Smooth muscle cell (in vitro differentiated cells): ENCODE data around the gene STK26. TPM values are rescaled to one million over a fixed set of nuclear protein-coding genes. Genes with fewer than 3 reads are reported as not detected.
"Not testable (repeated sequence)": the region's sequence is repeated elsewhere in the genome, so short reads cannot be mapped to it uniquely, and the experiment has no call there.

Experiments used
- DNase-seq: peaks from one replicate; lab custom pipeline; 2025; ENCODE audit not compliant: unreplicated experiment; lab: John Stamatoyannopoulos, UW
- H2AFZ ChIP-seq: fragments of 200-600 bp; sonication (generic); 2 replicates; pipeline ENCODE4 v1.6.0; 2016; ENCODE audit warnings: antibody characterized with exemption, low read depth, mild to moderate bottlenecking
- H3F3A ChIP-seq: fragments of 200-600 bp; sonication (generic); 2 replicates; pipeline ENCODE4 v1.6.0; 2017; ENCODE audit warnings: antibody characterized with exemption, low read depth
- H3K27ac ChIP-seq: fragments of 200-600 bp; sonication (generic); 2 replicates; pipeline ENCODE4 v1.5.1; 2016; ENCODE audit warnings: low read depth, mild to moderate bottlenecking
- H3K27me3 ChIP-seq: fragments of 200-600 bp; sonication (generic); 2 replicates; pipeline ENCODE4 v1.6.1; 2016; ENCODE audit warnings: low read depth, mild to moderate bottlenecking
- H3K36me3 ChIP-seq: fragments of 200-600 bp; sonication (generic); 2 replicates; pipeline ENCODE4 v1.5.1; 2016; ENCODE audit warnings: low read depth
- H3K4me1 ChIP-seq: fragments of 200-600 bp; sonication (generic); 2 replicates; pipeline ENCODE4 v1.5.1; 2016; ENCODE audit warnings: low read depth
- H3K4me2 ChIP-seq: fragments of 200-600 bp; sonication (generic); 2 replicates; pipeline ENCODE4 v1.6.0; 2016; ENCODE audit warnings: mild to moderate bottlenecking
- H3K4me3 ChIP-seq: fragments of 200-600 bp; sonication (generic); 2 replicates; pipeline ENCODE4 v1.5.1; 2016; ENCODE audit warnings: mild to moderate bottlenecking
- H3K79me2 ChIP-seq: fragments of 200-600 bp; sonication (generic); 2 replicates; pipeline ENCODE4 v1.6.0; 2016; ENCODE audit warnings: low read depth, mild to moderate bottlenecking
- H3K9ac ChIP-seq: fragments of 200-600 bp; sonication (generic); 2 replicates; pipeline ENCODE4 v1.6.0; 2016; ENCODE audit warnings: low read depth
- H3K9me3 ChIP-seq: fragments of 200-600 bp; sonication (generic); replicated peaks from 2 replicates; pipeline ENCODE4 v1.5.1; 2016; ENCODE audit warnings: low read depth
- H4K20me1 ChIP-seq: fragments of 200-600 bp; sonication (generic); 2 replicates; pipeline ENCODE4 v1.6.0; 2016; ENCODE audit warnings: low read depth
- WGBS: methylation state at CpG from one replicate; pipeline ENCODE4 v1.1.7; 2016; ENCODE audit warnings: low lambda C conversion rate; 5-methylcytosine and 5-hydroxymethylcytosine counted together
- polyA plus RNA-seq: library from polyadenylated mRNA; unstranded; fragments of >200 nt; fragmentation: Nextera tagmentation; extraction: Ambion mirVana; gene quantifications from 2 replicates; pipeline ENCODE4 v1.2.1, GENCODE V29; 2016
- total RNA-seq: library from RNA; depleted of rRNA; stranded (reverse); fragments of >200 nt; gene quantifications from 2 replicates; pipeline ENCODE4 v1.2.3, GENCODE V29; 2014
- TF ChIP-seq, protein P1 (sequence below): fragments of 200-600 bp; sonication (generic); IDR thresholded peaks from 2 replicates; pipeline ENCODE4 v1.5.1; 2017; ENCODE audit warnings: borderline replicate concordance, mild to moderate bottlenecking, antibody characterized with exemption; ENCODE audit not compliant: insufficient read depth, poor library complexity, severe bottlenecking

The STK26 gene
- total and polyA plus RNA-seq, 2 experiments from 2014 or later, result 13.2 to 50.9 TPM

- Histone ChIP-seq H3K9ac (no peak overlapping the region), H3K27ac (no peak overlapping the region), H3K4me2 (no peak overlapping the region), H2AFZ (no peak overlapping the region), H3K9me3 (no peaks in the 10 kb centered on the region), H3K4me1 (no peaks in the 10 kb centered on the region), H3K79me2 (no peaks in the 10 kb centered on the region), H3K36me3 (no peaks in the 10 kb centered on the region), H4K20me1 (no peaks in the 10 kb centered on the region), H3F3A (no peaks in the 10 kb centered on the region), H3K27me3 (no peaks in the 10 kb centered on the region), H3K4me3 (no peak overlapping the region)
- DNase-seq, result peak; percentile 1
- 56% methylated on average over 7 of the region's 7 CpGs for WGBS
- TF ChIP-seq, protein P1, sequence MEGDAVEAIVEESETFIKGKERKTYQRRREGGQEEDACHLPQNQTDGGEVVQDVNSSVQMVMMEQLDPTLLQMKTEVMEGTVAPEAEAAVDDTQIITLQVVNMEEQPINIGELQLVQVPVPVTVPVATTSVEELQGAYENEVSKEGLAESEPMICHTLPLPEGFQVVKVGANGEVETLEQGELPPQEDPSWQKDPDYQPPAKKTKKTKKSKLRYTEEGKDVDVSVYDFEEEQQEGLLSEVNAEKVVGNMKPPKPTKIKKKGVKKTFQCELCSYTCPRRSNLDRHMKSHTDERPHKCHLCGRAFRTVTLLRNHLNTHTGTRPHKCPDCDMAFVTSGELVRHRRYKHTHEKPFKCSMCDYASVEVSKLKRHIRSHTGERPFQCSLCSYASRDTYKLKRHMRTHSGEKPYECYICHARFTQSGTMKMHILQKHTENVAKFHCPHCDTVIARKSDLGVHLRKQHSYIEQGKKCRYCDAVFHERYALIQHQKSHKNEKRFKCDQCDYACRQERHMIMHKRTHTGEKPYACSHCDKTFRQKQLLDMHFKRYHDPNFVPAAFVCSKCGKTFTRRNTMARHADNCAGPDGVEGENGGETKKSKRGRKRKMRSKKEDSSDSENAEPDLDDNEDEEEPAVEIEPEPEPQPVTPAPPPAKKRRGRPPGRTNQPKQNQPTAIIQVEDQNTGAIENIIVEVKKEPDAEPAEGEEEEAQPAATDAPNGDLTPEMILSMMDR, result peak; percentile 60
Measured at GRCh38 chrX:132092439-132093065, 69.5 kb downstream of the STK26 start.

DNA sequence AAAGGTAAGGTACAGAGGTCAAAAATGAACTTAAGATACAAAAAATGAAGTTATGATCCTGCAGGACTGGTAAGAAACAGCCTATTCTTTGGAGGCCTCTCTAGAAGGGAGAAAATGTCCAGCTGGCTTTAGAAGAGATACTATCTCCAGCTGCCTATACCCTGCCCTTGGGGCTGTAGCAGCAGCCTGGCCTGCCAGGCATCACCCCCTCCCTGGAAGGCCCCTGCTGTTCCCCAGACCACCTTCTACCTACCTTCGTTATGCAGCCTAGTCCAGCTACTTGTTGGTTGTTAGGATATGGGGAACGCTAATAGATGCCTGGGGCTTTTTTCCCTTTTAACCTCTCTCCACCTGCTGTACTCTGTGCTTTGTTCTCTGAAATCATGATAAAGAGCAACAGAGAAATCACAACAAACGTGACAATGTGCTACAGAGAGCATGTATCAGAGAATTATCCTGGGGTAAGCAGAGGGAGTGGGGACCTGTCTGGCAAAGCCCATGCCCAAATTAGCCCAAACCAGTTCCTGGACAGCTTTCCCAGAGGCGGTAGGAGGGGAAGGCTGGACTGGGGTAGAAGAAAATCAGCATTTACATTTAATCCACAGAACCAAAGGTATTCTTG lies 70.2 kb downstream of the STK26 start:
- no peaks in the 10 kb centered on the region for H3F3A ChIP-seq
- no peak overlapping the region for H3K4me2 ChIP-seq
- no peaks in the 10 kb centered on the region for H3K36me3 ChIP-seq
- no peak overlapping the region for H3K27ac ChIP-seq
- H4K20me1 ChIP-seq, result no peaks in the 10 kb centered on the region
- 52% methylated on average over 4 of the region's 4 CpGs for WGBS
- H3K27me3 ChIP-seq, result no peaks in the 10 kb centered on the region
- H3K4me1 ChIP-seq, result no peaks in the 10 kb centered on the region
- H3K9me3 ChIP-seq, result no peaks in the 10 kb centered on the region
- TF ChIP-seq, protein P1, result no peak
- H3K79me2 ChIP-seq, result no peaks in the 10 kb centered on the region
- H3K9ac ChIP-seq, result no peak overlapping the region
- DNase-seq, result no peak
- H2AFZ ChIP-seq, result no peak overlapping the region
- H3K4me3 ChIP-seq, result no peak overlapping the region

- no peak overlapping the region for H3K4me3 ChIP-seq
- no peak overlapping the region for H3K27ac ChIP-seq
- H3F3A ChIP-seq, result no peaks in the 10 kb centered on the region
- H3K9ac ChIP-seq, result no peak overlapping the region
- no peaks in the 10 kb centered on the region for H3K27me3 ChIP-seq
- no peaks in the 10 kb centered on the region for H3K9me3 ChIP-seq
- H2AFZ ChIP-seq, result no peak overlapping the region
- WGBS, result 46% methylated on average over 2 of the region's 2 CpGs
- H3K79me2 ChIP-seq, result no peaks in the 10 kb centered on the region
- DNase-seq, result no peak
- no peaks in the 10 kb centered on the region for H4K20me1 ChIP-seq
- H3K4me1 ChIP-seq, result no peaks in the 10 kb centered on the region
- TF ChIP-seq, protein P1, result no peak
- no peaks in the 10 kb centered on the region for H3K36me3 ChIP-seq
- H3K4me2 ChIP-seq, result no peak overlapping the region
Measured at GRCh38 chrX:132094164-132094563, 71.1 kb downstream of the STK26 start.

GRCh38 chrX:132098704-132099103 lies 75.6 kb downstream of the STK26 start:
- H4K20me1 ChIP-seq, H3K9me3 ChIP-seq, H3F3A ChIP-seq, H2AFZ ChIP-seq, H3K27ac ChIP-seq, H3K4me3 ChIP-seq, H3K4me2 ChIP-seq, H3K36me3 ChIP-seq, H3K9ac ChIP-seq, DNase-seq, H3K4me1 ChIP-seq, H3K79me2 ChIP-seq, H3K27me3 ChIP-seq: not testable (repeated sequence)
- WGBS, result 65% methylated on average over 4 of the region's 4 CpGs
